ENCODE data around the gene KIR2DL4. TPM values are rescaled to one million over a fixed set of nuclear protein-coding genes. Genes with fewer than 3 reads are reported as not detected.
"Not testable (repeated sequence)": the region's sequence is repeated elsewhere in the genome, so short reads cannot be mapped to it uniquely, and the experiment has no call there.

Gene KIR2DL4
- total RNA-seq, 1 experiment from 2014 or later = not detected

GRCh38 chr19:54790711-54791110 lies 12.7 kb upstream of the KIR2DL4 start:
- H3K4me3 ChIP-seq = no peak overlapping the region
- no peaks in the 10 kb centered on the region for H3K9me3 ChIP-seq
- H3K27me3 ChIP-seq = no peaks in the 10 kb centered on the region
- DNase-seq = no peak
- no peaks in the 10 kb centered on the region for H3K36me3 ChIP-seq

GRCh38 chr19:54791476-54791875 lies 11.9 kb upstream of the KIR2DL4 start:
- Histone ChIP-seq H3K9me3 (no peaks in the 10 kb centered on the region), H3K36me3 (no peaks in the 10 kb centered on the region), H3K4me3 (no peak overlapping the region), H3K27me3 (no peaks in the 10 kb centered on the region)
- no peak for DNase-seq

- Histone ChIP-seq H3K9me3 (no peaks in the 10 kb centered on the region), H3K4me3 (peak overlapping the region; percentile 45), H3K36me3 (no peaks in the 10 kb centered on the region), H3K27me3 (no peaks in the 10 kb centered on the region)
- no peak for DNase-seq
Observed at GRCh38 chr19:54792814-54793213, 10.6 kb upstream of the KIR2DL4 start.

- H3K27me3 ChIP-seq = no peaks in the 10 kb centered on the region
- DNase-seq = no peak
- H3K36me3 ChIP-seq = no peaks in the 10 kb centered on the region
- H3K9me3 ChIP-seq = no peaks in the 10 kb centered on the region
- no peak overlapping the region for H3K4me3 ChIP-seq
Observed at GRCh38 chr19:54795758-54796157, 7.7 kb upstream of the KIR2DL4 start.

GRCh38 chr19:54804101-54804500 lies 691 bp downstream of the KIR2DL4 start:
- DNase-seq = no peak
- Histone ChIP-seq H3K36me3 (no peaks in the 10 kb centered on the region), H3K9me3 (no peaks in the 10 kb centered on the region), H3K4me3 (no peak overlapping the region), H3K27me3 (no peaks in the 10 kb centered on the region)

- Histone ChIP-seq H3K4me3 (no peak overlapping the region), H3K27me3 (no peaks in the 10 kb centered on the region), H3K36me3 (no peaks in the 10 kb centered on the region), H3K9me3 (no peaks in the 10 kb centered on the region)
- DNase-seq = no peak
Observed at GRCh38 chr19:54804571-54804970, 1.2 kb downstream of the KIR2DL4 start.

GRCh38 chr19:54805665-54806515 lies 2.5 kb downstream of the KIR2DL4 start:
- Histone ChIP-seq H3K9me3 (no peaks in the 10 kb centered on the region), H3K36me3 (no peaks in the 10 kb centered on the region), H3K27me3 (no peaks in the 10 kb centered on the region), H3K4me3 (no peak overlapping the region)
- DNase-seq = no peak

- no peaks in the 10 kb centered on the region for H3K27me3 ChIP-seq
- no peak overlapping the region for H3K4me3 ChIP-seq
- H3K36me3 ChIP-seq = no peaks in the 10 kb centered on the region
- no peak for DNase-seq
- no peaks in the 10 kb centered on the region for H3K9me3 ChIP-seq
Observed at GRCh38 chr19:54806516-54806838, 3.1 kb downstream of the KIR2DL4 start.

GRCh38 chr19:54814571-54814970 lies 11.2 kb downstream of the KIR2DL4 start:
- not testable (repeated sequence) for H3K36me3 ChIP-seq, H3K4me3 ChIP-seq, H3K9me3 ChIP-seq, H3K27me3 ChIP-seq
- peak; percentile 19 for DNase-seq

GRCh38 chr19:54816251-54816650 lies 12.8 kb downstream of the KIR2DL4 start, which contains the start of gene KIR3DL1:
Gene KIR3DL1 (plus strand): TSS chr19:54816468.
- not testable (repeated sequence) for H3K9me3 ChIP-seq, H3K4me3 ChIP-seq, H3K36me3 ChIP-seq, H3K27me3 ChIP-seq, DNase-seq

- Histone ChIP-seq H3K27me3 (no peaks in the 10 kb centered on the region), H3K36me3 (no peaks in the 10 kb centered on the region), H3K4me3 (no peak overlapping the region), H3K9me3 (no peaks in the 10 kb centered on the region)
- DNase-seq = no peak
Observed at GRCh38 chr19:54817670-54818536, 14.5 kb downstream of the KIR2DL4 start.

GRCh38 chr19:54824416-54824815 lies 21.0 kb downstream of the KIR2DL4 start:
- H3K9me3 ChIP-seq, H3K4me3 ChIP-seq, H3K36me3 ChIP-seq, H3K27me3 ChIP-seq, DNase-seq: not testable (repeated sequence)

- H3K4me3 ChIP-seq, H3K27me3 ChIP-seq, H3K9me3 ChIP-seq, H3K36me3 ChIP-seq: not testable (repeated sequence)
- DNase-seq = peak; percentile 87
Observed at GRCh38 chr19:54825326-54825725, 21.9 kb downstream of the KIR2DL4 start.

GRCh38 chr19:54828064-54828463 lies 24.7 kb downstream of the KIR2DL4 start:
- DNase-seq, H3K36me3 ChIP-seq, H3K9me3 ChIP-seq, H3K27me3 ChIP-seq, H3K4me3 ChIP-seq: not testable (repeated sequence)

GRCh38 chr19:54832496-54832895 lies 29.1 kb downstream of the KIR2DL4 start, which contains the start of gene KIR2DS4:
Gene KIR2DS4 (plus strand): TSS chr19:54832676.
- not testable (repeated sequence) for H3K4me3 ChIP-seq, DNase-seq, H3K9me3 ChIP-seq, H3K36me3 ChIP-seq, H3K27me3 ChIP-seq

- not testable (repeated sequence) for H3K36me3 ChIP-seq, DNase-seq, H3K9me3 ChIP-seq, H3K27me3 ChIP-seq, H3K4me3 ChIP-seq
Observed at GRCh38 chr19:54835126-54835525, 31.7 kb downstream of the KIR2DL4 start.

GRCh38 chr19:54837522-54837921 lies 34.1 kb downstream of the KIR2DL4 start:
- not testable (repeated sequence) for DNase-seq, H3K36me3 ChIP-seq, H3K27me3 ChIP-seq, H3K9me3 ChIP-seq, H3K4me3 ChIP-seq

GRCh38 chr19:54843171-54843570 lies 39.8 kb downstream of the KIR2DL4 start:
- not testable (repeated sequence) for H3K9me3 ChIP-seq, H3K4me3 ChIP-seq, H3K36me3 ChIP-seq, H3K27me3 ChIP-seq
- DNase-seq = peak; percentile 73
